Measurements from ENCODE around the gene C11orf91. TPM values are rescaled to one million over a fixed set of nuclear protein-coding genes. Genes with fewer than 3 reads are reported as not detected.
"Not testable (repeated sequence)": the region's sequence is repeated elsewhere in the genome, so short reads cannot be mapped to it uniquely, and the experiment has no call there.

Gene C11orf91
- total RNA-seq, 1 donor from 2014 or later: not detected

DNA sequence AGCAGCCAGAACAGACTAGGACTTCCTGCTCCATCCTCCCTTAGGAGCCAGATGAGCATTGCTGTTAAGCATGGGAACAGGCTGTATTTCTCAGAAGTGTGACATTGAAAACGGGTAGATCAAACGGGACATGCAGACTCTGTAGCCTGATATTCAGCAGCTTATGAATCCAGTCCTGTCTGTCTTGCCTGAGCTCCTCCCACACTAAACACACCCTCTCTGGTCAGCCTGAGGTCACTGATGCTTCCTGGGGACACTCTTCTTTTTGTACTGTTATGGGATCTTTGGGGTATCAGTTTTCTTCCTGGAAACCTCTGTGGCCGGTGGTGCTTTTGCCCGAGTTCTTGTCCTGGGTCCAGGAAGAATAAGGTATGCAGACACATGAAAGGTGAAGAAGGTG lies 35.8 kb downstream of the C11orf91 start:
- no peak for DNase-seq
- intact Hi-C loops (cut with DNase I): no loop called here

DNA sequence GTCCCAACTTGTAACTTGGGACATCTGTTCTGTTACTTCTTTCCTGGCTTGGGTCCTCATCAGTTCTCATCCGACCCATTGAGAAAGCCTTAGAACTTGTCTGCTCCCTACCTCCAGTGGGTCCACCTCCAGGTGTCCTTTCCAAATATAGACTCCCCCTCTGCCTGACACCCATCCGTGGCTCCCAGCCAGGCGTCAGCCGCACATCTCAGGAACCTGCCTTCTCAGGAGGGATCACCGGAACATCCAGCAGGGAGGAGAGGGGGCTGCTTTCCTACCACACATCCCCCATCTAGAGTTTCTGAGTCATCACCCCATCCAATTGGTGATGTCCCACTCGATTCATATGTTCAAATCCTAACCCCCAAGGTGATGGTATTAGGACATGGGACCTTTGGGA lies 36.5 kb downstream of the C11orf91 start:
- ATAC-seq: no peak
- no peak for DNase-seq
- no peaks in the 10 kb centered on the region for H3K36me3 ChIP-seq
- no peaks in the 10 kb centered on the region for H3K9me3 ChIP-seq
- no peaks in the 10 kb centered on the region for H3K27me3 ChIP-seq (ENCODE audit: low read depth)
- H3K4me1 ChIP-seq: no peaks in the 10 kb centered on the region
- TF ChIP-seq, protein P1, sequence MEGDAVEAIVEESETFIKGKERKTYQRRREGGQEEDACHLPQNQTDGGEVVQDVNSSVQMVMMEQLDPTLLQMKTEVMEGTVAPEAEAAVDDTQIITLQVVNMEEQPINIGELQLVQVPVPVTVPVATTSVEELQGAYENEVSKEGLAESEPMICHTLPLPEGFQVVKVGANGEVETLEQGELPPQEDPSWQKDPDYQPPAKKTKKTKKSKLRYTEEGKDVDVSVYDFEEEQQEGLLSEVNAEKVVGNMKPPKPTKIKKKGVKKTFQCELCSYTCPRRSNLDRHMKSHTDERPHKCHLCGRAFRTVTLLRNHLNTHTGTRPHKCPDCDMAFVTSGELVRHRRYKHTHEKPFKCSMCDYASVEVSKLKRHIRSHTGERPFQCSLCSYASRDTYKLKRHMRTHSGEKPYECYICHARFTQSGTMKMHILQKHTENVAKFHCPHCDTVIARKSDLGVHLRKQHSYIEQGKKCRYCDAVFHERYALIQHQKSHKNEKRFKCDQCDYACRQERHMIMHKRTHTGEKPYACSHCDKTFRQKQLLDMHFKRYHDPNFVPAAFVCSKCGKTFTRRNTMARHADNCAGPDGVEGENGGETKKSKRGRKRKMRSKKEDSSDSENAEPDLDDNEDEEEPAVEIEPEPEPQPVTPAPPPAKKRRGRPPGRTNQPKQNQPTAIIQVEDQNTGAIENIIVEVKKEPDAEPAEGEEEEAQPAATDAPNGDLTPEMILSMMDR (IDR thresholded peaks at IDR 0.05): no peak
- no peak overlapping the region for H3K27ac ChIP-seq
- intact Hi-C loops (cut with DNase I): no loop called here
- no peak overlapping the region for H3K4me3 ChIP-seq

More for the DNA sequence above, 35.8 kb downstream of the C11orf91 start:
- Histone ChIP-seq H3K27me3 (ENCODE audit: low read depth) (no peaks in the 10 kb centered on the region), H3K4me1 (no peaks in the 10 kb centered on the region), H3K9me3 (no peaks in the 10 kb centered on the region), H3K36me3 (no peaks in the 10 kb centered on the region), H3K27ac (no peak overlapping the region), H3K4me3 (no peak overlapping the region)
- peak in 1 of 2 donors; percentile 8 for ATAC-seq
- TF ChIP-seq, protein P1 (IDR thresholded peaks at IDR 0.05): no peak

DNA sequence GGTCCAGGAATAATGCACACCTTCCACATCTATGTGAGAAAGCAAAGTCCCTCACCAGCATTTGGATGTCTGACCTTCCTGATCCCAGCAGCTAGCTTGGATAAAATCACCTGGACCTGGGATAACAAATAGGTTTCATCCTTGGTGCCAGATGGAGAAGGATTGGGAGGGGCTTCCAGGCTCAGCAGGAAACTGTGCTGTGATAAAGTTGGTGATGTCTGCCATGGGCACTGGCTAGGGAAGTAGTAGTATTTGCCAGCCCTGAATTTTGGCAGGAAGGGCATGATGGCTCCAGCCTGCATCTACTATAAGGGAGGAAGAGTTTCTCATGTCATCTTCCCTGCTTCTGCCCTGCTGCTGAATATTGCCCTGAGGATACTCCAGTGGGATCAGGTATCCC lies 37.5 kb downstream of the C11orf91 start:
- intact Hi-C loops (cut with DNase I): no loop called here
- Histone ChIP-seq H3K4me3 (no peak overlapping the region), H3K9me3 (no peaks in the 10 kb centered on the region), H3K4me1 (no peaks in the 10 kb centered on the region), H3K27me3 (ENCODE audit: low read depth) (no peaks in the 10 kb centered on the region), H3K36me3 (no peaks in the 10 kb centered on the region), H3K27ac (no peak overlapping the region)
- DNase-seq (no peak), ATAC-seq (no peak)
- TF ChIP-seq, protein P1 (IDR thresholded peaks at IDR 0.05): no peak

DNA sequence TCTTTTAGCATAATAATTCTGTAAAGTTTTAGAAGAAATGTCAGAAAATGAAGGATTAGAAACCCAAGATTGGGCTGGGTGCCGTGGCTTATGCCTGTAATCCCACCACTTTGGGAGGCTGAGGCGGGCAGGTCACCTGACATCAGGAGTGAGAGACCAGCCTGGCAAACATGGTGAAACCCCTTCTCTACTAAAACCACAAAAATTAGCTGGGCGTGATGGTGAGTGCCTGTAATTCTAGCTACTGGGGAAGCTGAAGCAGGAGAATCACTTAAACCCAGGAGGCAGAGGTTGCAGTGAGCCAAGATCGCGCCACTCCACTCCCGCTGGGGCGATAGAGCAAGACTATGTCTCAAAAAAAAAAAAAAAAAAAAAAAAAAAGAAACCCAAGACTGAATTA lies 39.1 kb downstream of the C11orf91 start:
- H3K9me3 ChIP-seq; intact Hi-C loops (cut with DNase I); ATAC-seq; H3K36me3 ChIP-seq; H3K27ac ChIP-seq; H3K4me3 ChIP-seq; H3K27me3 ChIP-seq (ENCODE audit: low read depth); DNase-seq; H3K4me1 ChIP-seq: not testable (repeated sequence)

DNA sequence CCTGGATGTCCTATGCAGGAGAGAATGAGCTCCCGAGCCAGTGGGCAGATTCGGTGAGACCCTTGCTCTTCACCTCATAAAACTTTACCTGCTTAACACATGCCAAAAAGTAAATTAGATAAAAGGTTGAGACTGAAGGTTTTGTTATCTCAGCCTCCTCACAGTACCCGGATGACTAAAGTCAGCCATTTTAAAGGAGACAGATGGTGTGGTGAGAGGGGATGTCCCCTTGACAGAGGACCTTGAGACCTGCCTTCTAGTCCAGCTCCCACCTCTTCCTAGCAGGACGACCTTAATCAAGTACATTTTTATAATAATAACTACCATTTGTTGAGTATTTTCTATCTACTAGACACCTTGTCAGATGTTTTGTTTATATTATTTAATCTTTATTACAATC lies 39.7 kb downstream of the C11orf91 start:
- no peaks in the 10 kb centered on the region for H3K27me3 ChIP-seq (ENCODE audit: low read depth)
- no peak overlapping the region for H3K27ac ChIP-seq
- H3K36me3 ChIP-seq: no peaks in the 10 kb centered on the region
- intact Hi-C loops (cut with DNase I): no loop called here
- no peak overlapping the region for H3K4me3 ChIP-seq
- H3K9me3 ChIP-seq: no peaks in the 10 kb centered on the region
- ATAC-seq: no peak
- no peak for DNase-seq
- H3K4me1 ChIP-seq: no peaks in the 10 kb centered on the region
- TF ChIP-seq, protein P1 (IDR thresholded peaks at IDR 0.05): no peak

DNA sequence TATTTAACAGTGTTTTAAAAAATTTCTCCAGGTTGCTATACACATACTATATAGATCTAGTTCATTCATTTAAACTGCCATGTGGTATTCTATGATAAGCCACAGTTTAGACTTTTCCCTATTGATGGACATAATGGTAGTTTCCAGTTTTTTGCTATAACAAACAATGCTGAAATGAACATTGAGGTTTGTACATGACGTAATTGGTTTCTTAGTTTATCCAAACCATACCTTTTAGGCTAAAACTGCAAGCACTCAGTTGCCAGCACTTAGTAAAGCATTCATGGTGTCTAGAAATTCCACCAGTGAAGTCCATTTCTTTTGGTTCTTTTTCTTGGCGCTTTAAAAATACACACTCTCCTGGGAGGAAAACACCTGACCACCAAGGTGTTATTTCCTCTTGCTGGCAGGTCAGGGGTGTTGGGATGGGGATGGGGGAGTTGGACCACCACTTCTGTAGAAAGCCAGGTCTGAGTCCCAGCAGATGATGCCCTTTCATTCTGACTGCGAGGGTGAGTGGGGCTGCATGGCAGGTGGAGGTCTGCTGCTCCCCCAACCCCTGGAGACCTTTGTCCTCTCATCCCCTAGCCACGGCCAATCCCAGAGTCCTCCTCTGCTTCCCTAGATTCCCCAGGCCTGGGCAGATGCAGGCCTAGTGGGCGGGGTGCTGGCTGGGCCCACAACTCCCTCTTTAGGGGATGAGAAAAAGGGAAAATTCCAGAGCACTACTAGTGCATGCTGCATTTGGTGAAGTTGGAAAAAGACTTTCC lies 41.1 kb downstream of the C11orf91 start:
- H3K4me3 ChIP-seq: no peak overlapping the region

More for the DNA sequence above, 41.1 kb downstream of the C11orf91 start:
- H3K4me1 ChIP-seq: no peaks in the 10 kb centered on the region
- H3K36me3 ChIP-seq: no peaks in the 10 kb centered on the region
- no peak overlapping the region for H3K27ac ChIP-seq
- H3K9me3 ChIP-seq: no peaks in the 10 kb centered on the region
- H3K27me3 ChIP-seq (ENCODE audit: low read depth): no peaks in the 10 kb centered on the region
- intact Hi-C loops (cut with DNase I): no loop called here
- ATAC-seq (no peak), DNase-seq (no peak)
- TF ChIP-seq, protein P1 (IDR thresholded peaks at IDR 0.05): no peak
